RPMI8226 (cell line): ENCODE data around the gene SEC22C.
"Not testable (repeated sequence)": the region's sequence is repeated elsewhere in the genome, so short reads cannot be mapped to it uniquely, and the experiment has no call there.

ENCODE experiments used
- DNase-seq: peaks from one replicate; pipeline ENCODE4 v3.0.0-alpha.2; 2015

SEC22C gene, protein sequence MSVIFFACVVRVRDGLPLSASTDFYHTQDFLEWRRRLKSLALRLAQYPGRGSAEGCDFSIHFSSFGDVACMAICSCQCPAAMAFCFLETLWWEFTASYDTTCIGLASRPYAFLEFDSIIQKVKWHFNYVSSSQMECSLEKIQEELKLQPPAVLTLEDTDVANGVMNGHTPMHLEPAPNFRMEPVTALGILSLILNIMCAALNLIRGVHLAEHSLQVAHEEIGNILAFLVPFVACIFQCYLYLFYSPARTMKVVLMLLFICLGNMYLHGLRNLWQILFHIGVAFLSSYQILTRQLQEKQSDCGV

DNA sequence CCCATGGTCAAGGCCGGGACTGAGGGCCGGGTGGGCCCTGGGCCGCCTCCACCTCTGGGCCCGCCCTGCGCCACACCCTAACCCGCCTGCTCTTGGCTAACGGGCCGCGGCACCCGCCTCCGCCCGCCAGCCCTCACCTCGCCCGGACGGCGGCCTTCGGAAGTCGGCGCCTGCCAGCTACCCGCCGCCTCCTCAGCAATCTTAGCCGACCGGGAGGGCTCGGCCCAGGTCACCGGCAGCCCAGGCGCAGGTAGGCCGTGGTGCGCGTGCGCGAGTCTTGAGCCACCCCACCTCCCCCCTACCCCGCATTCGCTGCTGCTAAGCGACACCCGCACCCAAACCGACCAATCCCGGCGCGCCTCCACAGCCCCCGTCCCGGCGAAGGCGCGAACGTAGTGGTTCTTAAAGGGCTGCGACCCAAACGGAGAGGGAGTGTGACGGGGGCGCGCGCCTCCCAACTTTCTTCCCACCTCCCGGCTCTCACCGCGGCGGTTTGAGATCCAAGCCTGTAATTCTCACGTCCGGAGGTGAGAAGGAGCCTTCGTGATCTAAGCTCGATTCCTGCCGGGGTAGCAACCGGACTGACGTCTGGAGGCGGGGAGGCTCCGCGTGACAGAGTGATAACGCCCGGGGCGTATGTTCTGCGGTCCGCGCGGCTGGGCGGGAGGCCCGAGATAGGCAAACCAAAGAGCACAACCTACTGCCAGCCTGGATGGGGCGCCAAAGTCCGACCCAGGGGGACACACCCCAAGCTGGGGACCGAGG is at the start of gene SEC22C:
Gene SEC22C, minus strand, starts transcription at position 259 of the 765 bp plus-strand sequence. CDS start 12,921 bp downstream, outside the sequence.
- peak; percentile 97 for DNase-seq

DNA sequence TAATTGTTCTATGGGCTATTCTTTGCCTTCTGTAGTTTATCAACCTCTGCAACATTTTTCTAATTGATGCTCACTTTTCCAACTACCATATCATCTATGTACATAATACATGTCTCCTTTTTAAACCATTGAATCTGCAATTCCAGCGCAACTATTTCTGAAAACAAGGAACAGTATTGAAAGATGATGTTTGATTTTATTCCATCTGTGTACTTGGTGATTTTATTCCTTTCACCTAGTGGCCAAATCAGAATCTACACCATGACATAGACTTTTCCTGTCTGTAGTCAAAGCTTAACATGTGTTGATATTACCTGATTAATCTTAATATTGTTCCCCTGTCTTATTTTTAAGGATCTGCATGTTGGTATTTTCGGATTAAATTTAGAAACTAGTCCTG is 31.7 kb upstream of the SEC22C start:
- peak; percentile 25 for DNase-seq

DNA sequence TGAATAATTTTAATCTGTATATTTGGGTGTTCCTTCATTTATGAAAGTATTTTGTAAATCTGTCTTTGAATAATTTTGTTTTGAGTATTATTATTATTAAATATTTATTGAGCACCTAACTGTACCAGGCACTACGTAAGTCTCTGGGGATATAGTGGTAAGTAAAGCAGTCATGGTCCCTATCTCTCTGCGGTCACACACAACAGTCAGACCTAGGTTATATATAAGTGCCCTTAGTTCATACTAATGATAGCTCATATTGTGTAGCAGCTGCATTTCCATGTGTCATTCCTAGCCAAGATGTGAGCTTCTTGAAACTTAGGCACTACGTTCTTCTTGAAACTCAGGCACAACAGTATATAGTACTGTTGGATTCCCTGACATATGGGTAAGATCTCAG is 31.2 kb upstream of the SEC22C start:
- no peak for DNase-seq

DNA sequence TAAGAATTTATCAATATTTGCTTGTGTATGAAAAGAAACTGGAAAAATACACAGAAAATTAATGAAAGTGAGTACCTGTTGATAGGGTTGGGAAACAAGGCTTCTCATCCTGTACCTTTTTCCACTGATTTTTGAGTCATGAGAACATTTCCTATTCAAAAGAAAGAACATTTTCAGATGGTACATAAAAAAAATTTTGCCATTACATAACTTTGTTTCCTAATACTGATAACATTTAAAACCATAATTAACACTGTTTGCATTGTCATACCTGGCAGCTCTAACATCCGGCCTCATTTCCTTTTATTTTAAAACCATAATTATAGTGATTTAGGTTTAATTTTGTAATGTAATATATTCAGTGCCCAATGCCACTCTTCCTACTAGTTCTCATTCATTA is 30.4 kb upstream of the SEC22C start:
- DNase-seq = no peak

DNA sequence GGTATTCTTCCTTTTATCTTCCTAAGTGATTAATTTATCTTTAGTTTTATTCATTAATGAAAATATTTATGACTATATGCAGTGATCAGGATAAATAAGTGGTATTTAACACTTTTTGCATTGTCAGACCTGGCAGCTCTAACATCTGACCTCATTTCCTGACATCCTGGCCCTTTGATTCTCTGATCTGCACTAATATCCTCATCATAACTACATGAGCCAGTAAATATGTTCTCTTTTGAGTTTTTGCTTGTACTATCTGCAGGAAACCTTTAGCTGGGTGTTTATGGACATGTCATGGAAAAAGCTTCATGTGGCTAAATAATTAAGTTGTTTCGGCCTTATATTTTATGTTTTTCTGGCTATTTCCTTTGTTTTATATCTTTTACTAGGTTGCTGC is 29.2 kb upstream of the SEC22C start:
- no peak for DNase-seq

DNA sequence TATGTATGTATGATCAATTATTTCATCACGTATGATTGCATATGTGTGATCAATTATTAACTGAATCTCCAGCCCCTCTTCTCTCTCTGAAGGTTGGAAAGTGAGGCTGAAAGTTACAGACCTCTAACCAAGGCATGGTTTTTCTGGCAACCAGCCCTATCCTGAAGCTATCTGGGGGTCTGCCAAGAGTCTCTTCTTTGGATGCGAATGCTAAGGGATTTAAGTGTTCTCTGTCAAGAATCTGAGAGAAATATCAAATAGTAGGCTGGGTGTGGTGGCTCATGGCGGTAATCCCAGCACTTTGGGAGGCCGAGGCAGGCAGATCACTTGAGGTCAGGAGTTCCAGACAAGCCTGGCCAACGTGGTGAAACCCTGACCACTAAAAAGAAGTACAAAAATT is 26.8 kb upstream of the SEC22C start:
- DNase-seq = no peak

DNA sequence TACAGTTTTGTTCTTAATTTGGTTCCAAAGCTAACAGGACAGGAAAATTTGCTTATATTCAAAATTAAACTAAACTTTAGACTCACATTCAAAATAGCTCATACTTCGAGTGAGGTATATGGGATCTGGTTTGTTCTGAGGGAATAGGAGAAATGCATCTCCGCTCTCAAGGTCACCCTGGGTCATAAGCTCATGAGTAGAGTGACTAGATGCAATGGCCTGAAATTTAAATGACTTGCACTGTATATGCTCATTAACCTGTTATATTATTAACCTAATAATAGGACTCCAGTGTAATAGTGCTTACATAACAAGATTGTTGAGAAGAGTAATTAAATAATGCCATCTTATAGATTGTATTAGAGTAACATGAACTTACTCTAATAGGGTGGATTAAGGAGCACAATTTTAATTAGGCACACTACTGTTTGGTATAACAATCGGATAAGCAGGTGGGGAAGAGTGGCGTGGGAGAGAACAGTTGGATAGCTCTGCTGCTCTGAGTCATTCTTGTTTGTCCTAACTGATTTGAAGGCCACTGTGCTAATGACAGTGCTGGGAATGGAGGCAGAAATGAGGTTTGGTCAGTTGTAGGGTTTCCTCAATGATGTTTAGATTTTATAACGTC is 23.9 kb upstream of the SEC22C start:
- no peak for DNase-seq

DNA sequence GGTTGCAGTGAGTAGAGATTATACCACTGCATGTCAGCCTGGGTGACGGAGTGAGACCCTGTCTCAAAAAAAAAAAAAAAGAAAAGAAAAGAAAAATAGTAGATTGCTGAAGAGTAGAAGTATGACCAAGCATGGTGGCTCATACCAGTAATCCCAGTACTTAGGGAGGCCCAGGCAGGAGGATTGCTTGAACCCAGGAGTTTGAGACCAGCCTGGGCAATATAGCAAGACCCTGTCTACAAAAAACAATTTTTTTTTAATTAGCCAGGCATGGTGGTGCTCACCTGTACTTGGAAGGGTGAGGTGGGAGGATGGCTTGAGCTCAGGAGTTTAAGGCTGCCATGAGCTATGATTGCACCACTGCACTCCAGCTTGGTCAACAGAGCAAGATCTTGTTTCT is 21.2 kb upstream of the SEC22C start:
- no peak for DNase-seq

DNA sequence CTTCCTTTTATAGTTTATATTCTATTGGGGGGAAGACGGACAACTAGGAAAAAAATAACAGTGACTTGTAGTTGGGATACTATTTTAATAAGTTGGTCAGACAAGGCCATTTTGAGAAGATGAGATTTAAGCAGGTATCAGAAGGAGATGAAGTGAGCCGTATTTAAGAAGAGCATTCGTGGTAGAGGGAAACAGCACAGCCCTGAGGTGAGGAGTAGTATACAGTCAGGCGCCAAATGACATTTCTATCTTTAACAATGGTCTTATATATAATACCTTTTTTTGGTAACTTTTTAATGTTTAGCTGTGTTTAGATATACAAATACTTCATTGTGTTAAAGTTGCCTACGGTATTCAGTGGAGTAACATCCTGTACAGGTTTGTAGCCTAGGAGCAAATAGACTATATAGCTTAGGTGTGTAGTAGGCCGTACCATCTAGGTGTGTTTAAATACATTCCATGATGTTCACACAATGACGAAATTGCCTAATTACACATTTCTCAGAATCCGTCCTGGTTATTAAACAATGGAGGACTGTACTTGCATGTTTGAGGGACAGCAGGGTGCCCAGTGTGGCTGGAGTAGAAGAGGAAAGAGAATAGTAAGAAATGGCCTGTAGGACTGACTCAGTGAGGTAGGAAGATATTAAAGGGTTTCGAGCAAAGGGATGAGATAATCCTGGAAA is 20.3 kb upstream of the SEC22C start:
- peak; percentile 47 for DNase-seq

DNA sequence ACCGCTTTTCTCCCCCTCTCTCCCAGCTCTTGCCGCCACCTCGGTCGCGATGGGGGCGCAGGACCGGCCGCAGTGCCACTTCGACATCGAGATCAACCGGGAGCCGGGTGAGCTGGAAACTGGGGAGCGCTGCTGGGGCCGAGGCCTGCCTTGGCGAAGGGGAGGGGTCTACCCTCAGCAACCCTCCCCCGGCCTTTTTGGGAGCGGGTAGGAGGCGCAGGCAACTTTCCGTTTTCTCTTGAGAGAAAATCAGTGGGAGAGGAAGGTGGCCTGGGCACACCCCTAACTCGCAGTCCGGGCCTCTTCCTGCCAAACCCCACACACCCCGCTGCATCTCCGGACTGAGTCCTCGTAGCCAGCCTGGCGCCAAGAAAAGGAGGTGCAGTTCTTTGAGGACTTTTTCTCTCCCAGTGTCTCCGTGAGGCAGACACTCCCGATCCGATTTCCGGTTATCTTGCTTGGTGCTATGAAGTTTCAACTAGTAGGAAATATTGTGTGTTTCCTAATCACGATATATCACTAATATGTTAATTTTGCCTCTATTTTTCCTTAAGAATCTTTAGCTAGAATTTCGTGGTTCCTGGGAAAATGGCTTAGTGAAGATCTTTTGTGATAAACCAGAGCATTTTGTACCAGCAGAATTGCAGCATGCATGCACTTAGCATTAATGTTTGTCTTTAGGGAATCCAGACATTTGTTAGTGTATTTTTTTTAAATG is 19.4 kb upstream of the SEC22C start:
- DNase-seq = peak; percentile 76

DNA sequence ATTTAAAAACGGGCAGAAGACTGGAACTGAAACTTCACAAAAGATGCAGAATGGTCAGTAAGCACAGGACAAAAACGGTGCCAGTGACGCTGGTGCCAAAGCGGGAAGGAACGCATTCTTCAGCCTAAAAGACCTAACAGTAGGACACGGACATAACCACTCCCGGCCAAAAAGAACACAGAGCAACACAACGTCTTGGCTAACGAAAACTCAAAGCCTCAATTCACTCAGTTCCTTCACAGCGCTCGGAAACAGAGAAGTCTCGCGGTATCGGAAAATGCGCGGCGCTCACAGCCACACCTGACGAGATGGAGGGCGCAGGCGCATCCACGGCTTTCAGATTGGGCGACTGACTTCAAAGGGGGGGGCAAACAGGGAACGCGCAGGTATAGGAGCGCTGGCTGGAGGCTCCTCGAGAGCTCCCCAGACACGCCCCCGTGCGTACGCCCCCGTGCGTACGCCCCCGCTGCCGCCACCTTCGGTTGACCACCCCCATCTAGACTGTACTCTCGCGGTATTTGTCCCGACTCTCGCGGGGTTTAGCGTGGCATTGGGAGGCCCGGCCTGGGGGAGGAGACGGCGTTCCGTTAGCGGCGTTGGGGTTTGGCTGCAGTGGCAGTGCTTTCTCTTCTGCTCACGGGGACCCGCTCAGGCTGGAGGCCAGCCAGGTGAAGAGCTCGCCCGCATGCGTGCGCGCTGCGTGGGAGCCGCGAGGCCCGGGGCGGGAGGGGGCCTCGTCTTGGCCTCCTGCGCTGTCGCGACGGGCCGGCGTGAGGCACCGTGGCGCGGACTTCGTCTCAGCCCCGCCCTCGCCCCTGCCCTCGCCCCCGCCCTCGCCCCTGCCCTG is 18.6 kb upstream of the SEC22C start, which contains the start of gene NKTR:
Gene NKTR, plus strand, starts transcription at position 576 of the 847 bp plus-strand sequence. CDS start 321 bp downstream, outside the sequence.
- DNase-seq = peak; percentile 99

DNA sequence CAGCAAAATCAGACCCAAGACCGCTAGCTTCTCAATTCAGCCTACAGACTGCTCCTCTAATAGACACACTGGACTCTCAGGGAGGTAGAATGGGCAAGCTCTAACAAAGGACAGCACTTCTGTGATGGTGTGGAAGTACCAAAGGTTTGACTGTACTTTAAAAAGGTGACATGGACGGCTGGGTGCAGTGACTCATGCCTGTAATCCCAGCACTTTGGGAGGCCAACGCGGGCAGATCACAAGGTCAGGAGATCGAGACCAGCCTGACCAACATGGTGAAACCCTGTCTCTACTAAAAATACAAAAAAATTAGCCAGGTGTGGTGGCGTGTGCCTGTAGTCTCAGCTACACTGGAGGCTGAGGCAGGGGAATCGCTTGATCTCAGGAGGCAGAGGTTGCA is 15.3 kb upstream of the SEC22C start:
- DNase-seq = not testable (repeated sequence)

DNA sequence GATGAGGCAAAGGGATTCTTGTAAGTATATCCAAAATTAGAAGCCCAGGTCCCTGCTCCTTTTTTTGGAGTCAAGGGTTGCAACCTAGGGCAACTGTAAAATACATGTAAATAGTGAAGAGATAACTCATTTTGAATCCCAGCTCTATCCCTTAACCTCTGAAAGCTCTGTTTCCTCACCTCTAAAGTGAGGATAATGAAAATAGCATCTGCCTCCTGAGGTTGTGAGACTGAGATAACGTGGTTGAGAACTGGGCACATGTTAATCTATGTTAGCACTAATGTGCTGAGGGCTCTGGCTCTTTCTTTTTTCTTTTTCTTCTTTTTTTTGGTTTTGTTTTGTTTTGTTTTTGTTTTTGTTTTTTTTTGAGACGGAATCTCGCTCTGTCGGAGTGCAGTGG is 13.9 kb upstream of the SEC22C start:
- DNase-seq = no peak

DNA sequence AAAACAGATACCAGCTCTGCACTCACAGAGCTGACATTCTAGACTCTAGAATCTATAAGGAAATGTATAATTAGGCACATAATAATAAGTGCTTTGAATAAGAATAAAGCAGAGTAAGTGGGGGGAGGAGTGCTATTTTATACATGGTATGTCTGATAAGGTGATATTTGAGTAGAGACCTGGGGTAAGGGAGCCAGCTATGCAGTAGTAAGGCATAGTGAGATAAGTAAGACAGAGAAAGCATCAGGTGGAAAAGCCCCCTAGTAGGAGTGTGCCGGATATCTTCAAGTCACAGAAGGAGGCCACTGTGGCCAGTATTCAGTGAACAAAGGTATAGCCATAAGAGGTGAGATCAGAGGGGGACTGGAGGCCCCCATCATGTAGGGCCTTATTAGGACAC is 11.9 kb upstream of the SEC22C start:
- no peak for DNase-seq

DNA sequence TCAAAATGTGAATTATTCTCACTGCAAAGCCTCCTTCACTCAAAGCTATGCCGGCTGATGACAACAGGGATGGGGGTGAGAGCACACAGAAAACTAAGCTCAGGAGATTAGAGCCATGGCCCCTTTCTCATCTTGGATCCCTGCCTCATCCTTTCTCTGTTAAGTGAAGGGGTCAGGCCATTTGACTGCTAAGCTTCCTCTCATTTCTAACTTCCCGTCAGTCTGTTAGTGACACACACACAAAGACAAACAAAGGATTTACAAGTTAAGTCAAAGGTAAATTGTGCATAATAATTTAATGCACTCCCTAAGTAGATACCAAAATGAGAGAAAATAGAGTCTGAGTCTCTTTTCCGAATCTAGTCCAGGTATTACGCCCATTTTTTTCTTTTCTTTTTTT is 10.0 kb upstream of the SEC22C start:
- DNase-seq = no peak

DNA sequence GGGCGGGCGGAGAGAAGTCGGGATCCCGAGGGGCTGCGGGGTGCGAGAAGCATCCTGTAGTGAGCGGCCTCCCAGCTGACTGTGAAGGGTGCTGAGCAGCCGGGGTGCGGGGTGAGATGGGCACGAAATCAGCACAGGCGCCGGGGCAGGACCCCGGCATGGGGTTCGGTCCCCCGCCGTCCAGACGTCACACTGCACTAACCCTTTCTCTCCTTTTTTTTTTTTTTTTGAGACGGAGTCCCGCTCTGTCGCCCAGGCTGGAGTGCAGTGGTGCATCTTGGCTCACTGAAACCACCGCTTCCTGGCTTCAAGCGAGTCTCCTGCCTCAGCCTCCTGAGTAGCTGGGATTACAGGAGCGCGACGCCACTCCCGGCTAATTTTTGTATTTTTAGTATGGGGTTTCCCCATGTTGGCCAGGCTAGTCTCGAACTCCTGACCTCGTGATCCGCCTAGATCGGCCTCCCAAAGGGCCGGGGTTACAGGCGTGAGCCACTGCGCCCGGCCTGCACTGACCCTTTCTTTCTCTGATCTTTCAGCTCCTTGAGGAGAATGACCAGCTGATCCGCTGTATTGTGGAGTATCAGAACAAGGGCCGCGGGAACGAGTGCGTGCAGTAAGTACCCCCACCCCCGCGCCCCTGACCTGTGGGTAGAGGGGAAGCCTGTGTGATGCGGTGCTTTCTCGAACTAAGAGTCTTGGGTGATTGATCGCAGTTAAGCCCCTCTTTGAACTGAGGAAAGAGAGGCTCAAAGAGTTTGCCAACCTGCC is 9.4 kb upstream of the SEC22C start:
- DNase-seq = no peak

DNA sequence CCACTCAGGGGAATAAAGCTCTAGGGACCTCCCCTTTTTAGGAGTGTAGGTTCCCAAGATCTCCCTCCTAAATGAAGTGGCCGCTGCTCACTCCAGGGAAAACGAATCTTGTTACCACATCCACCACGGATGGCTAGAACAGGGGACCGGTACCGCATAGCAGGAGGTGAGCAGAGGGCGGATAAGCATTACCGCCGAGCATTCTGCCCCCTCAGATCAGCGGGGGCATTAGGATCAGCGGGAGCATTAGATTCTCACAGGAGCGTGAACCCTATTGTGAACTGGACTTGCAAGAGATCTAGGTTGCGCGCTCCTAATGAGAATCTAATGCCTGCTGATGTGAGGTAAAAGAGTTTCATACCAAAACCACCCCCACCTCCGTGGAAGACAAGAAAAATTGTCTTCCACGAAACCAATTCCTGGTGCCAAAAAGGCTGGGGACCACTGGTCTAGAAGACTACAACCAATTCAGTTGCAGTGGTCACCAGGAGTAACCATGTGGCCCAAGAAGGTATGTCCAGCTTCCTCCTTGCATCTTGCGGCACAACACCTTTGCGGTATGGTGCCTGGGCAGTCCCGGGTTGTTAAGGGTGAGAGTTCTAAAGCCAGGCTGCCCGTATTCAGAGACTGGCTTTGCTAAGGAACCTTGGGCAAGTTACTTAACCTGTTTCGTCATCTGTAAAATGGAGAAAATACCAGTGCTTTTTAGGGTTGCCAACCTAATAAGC is 7.8 kb upstream of the SEC22C start:
- DNase-seq = no peak

DNA sequence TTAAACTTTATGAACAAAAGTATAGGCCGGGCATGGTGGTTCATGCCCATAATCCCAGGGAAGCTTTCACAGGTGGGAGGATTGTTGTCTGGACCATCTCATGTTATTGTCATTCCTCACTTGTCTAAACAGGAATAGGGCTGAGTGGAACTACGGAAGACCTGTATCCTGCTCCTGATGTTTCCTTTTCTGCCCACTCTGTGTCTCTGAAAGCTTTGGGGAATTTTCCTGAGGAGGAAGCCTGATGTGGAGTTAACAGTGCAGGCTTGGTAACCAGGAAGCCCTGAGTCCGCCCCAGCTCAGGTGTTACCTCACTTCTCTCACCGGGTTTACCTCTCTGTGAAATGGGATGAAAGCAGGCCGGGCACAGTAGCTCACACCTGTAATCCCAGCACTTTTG is 6.9 kb upstream of the SEC22C start:
- DNase-seq = no peak

DNA sequence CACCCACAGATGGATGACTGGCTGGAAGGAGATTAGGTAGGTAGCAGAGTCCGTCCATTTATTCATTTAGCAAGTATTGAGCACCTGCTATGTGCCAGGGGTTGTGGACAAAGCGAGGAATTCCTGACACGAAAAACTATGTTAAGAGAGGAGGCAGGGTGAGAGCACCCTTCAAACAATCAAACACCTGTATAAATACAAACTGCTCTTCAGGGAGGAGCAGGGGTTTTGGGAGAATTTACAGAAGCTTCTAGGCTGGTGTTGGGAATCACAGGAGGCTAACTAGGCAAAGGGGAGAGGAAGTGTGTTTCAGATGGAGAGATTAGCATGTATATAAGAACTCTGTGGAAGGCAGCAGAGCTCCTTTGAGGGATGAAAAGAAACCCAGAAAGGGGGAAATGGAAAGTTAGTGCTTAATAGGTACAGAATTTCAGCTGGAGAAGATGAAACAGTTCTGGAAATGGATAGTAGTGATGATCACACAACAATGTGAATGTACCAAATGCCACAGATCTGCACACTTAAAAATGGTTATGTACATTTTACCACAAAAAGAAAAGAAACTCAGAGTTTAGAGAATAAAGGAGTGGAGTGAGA is 805 bp upstream of the SEC22C start:
- no peak for DNase-seq

DNA sequence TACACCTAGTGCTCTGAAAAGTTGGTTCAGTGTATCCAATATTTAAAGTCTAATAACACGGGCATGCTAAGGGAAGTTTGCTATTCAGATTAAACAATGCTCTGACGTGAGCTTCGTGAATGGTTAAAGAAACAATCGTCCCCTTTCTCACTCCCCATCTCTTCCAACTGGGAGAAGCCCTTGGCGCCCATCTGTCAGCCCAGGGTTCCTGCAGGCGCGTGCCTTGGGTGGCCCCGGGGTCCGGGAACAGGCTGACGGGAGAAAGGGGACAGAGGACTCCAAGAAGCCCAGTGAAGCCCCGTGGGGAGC is 413 bp downstream of the SEC22C start:
- no peak for DNase-seq
